HepG2 (cell line): ENCODE data around the gene HERC6. TPM values are rescaled to one million over a fixed set of nuclear protein-coding genes. Genes with fewer than 3 reads are reported as not detected.

Experiments
- ATF1 ChIP-seq: IDR thresholded peaks from 2 replicates; pipeline ENCODE4 v1.6.1; 2016; ENCODE audit warnings: mild to moderate bottlenecking, control low read depth
- ATF7 ChIP-seq, 2 experiments: fragments of 450-650 bp in 1 of 2; sonication (generic) in 1 of 2; formaldehyde crosslinking in 1 of 2; IDR thresholded peaks; 2 replicates each; pipeline versions ENCODE4 v1.4.0 to v1.6.1; 2016 to 2020; ENCODE audit warnings: antibody characterized with exemption in 1 of 2, mild to moderate bottlenecking in 1 of 2, missing genetic modification reagents in 1 of 2
- CAMTA2 ChIP-seq: sonication (generic); formaldehyde crosslinking; IDR thresholded peaks from 2 replicates; pipeline ENCODE4 v1.4.0; 2020; ENCODE audit warnings: mild to moderate bottlenecking, missing genetic modification reagents, borderline replicate concordance
- GATA4 ChIP-seq: sonication (generic); IDR thresholded peaks from 2 replicates; pipeline ENCODE4 v1.6.1; 2016; ENCODE audit warnings: antibody characterized with exemption, low read depth, borderline replicate concordance
- MEIS2 ChIP-seq: sonication (generic); formaldehyde crosslinking; IDR thresholded peaks from 2 replicates; pipeline ENCODE4 v1.9.0; 2021; ENCODE audit warnings: mild to moderate bottlenecking, missing genetic modification reagents
- YEATS2 ChIP-seq: sonication (generic); formaldehyde crosslinking; IDR thresholded peaks from 2 replicates; pipeline ENCODE4 v1.4.0; 2020; ENCODE audit warnings: missing genetic modification reagents, borderline replicate concordance
- ZNF30 ChIP-seq: sonication (generic); formaldehyde crosslinking; IDR thresholded peaks from 2 replicates; pipeline ENCODE4 v1.5.0; 2020; ENCODE audit warnings: mild to moderate bottlenecking, missing genetic modification reagents
- ZNF547 ChIP-seq: sonication (generic); formaldehyde crosslinking; IDR thresholded peaks from 2 replicates; pipeline ENCODE4 v1.5.1; 2020; ENCODE audit warnings: mild to moderate bottlenecking, missing genetic modification reagents
- ZNF558 ChIP-seq: sonication (generic); formaldehyde crosslinking; IDR thresholded peaks from 2 replicates; pipeline ENCODE4 v1.9.0; 2022; ENCODE audit warnings: mild to moderate bottlenecking, missing genetic modification reagents, borderline replicate concordance
- ZNF598 ChIP-seq: sonication (generic); formaldehyde crosslinking; IDR thresholded peaks from 2 replicates; pipeline ENCODE4 v1.5.1; 2020; ENCODE audit warnings: mild to moderate bottlenecking, missing genetic modification reagents, borderline replicate concordance
- ZNF790 ChIP-seq: sonication (generic); formaldehyde crosslinking; IDR thresholded peaks from 2 replicates; pipeline ENCODE4 v1.8.0; 2022; ENCODE audit warnings: missing genetic modification reagents, mild to moderate bottlenecking, borderline replicate concordance
- ZNF883 ChIP-seq: sonication (generic); formaldehyde crosslinking; IDR thresholded peaks from 2 replicates; pipeline ENCODE4 v1.5.1; 2020; ENCODE audit warnings: mild to moderate bottlenecking, missing genetic modification reagents; ENCODE audit errors: not compliant biosample characterization
- polyA plus RNA-seq, 8 experiments: library from polyadenylated mRNA; depleted of rRNA in 3 of 8; stranded (reverse) in 7 of 8; unstranded in 1 of 8; fragments of >200 nt; fragmentation: Illumina TruSeq in 4 of 8; extraction: Trizol in 4 of 8; gene quantifications; 2 replicates each; pipeline versions ENCODE4 v1.2.1 to v1.2.3, GENCODE V29; 2011 to 2016; ENCODE audit warnings: low read depth in 4 of 8, missing spikeins in 1 of 8, mixed read lengths in 1 of 8; ENCODE audit not compliant: insufficient read depth in 1 of 8
- total RNA-seq, 5 experiments: library from RNA; depleted of rRNA; stranded (reverse); fragments of >200 nt; fragmentation: Illumina TruSeq; extraction: Trizol; gene quantifications; 2 replicates each; pipeline ENCODE4 v1.2.3, GENCODE V29; 2016; ENCODE audit warnings: low read depth in 1 of 5
- TF ChIP-seq, protein P1 (sequence below): sonication (generic); formaldehyde crosslinking; IDR thresholded peaks from 2 replicates; pipeline ENCODE4 v1.4.0; 2020; ENCODE audit warnings: mild to moderate bottlenecking, missing genetic modification reagents, borderline replicate concordance
- TF ChIP-seq, protein P2 (sequence below): sonication (generic); formaldehyde crosslinking; IDR thresholded peaks from 2 replicates; pipeline ENCODE4 v1.4.0; 2020; ENCODE audit warnings: missing genetic modification reagents
- TF ChIP-seq, protein P3 (sequence below): sonication (generic); formaldehyde crosslinking; IDR thresholded peaks from 2 replicates; pipeline ENCODE4 v1.8.1; 2023; ENCODE audit warnings: missing genetic modification reagents, inconsistent platforms, borderline replicate concordance
- TF ChIP-seq, protein P4 (sequence below): sonication (generic); formaldehyde crosslinking; IDR thresholded peaks from 2 replicates; pipeline ENCODE4 v1.5.0; 2020; ENCODE audit warnings: missing genetic modification reagents

HERC6 gene
- total and polyA plus RNA-seq, 2 of the 13 experiments (the other 11 are each of a cell fraction or from before 2014, with no cell fraction given) = 0.50 to 2.0 TPM

DNA sequence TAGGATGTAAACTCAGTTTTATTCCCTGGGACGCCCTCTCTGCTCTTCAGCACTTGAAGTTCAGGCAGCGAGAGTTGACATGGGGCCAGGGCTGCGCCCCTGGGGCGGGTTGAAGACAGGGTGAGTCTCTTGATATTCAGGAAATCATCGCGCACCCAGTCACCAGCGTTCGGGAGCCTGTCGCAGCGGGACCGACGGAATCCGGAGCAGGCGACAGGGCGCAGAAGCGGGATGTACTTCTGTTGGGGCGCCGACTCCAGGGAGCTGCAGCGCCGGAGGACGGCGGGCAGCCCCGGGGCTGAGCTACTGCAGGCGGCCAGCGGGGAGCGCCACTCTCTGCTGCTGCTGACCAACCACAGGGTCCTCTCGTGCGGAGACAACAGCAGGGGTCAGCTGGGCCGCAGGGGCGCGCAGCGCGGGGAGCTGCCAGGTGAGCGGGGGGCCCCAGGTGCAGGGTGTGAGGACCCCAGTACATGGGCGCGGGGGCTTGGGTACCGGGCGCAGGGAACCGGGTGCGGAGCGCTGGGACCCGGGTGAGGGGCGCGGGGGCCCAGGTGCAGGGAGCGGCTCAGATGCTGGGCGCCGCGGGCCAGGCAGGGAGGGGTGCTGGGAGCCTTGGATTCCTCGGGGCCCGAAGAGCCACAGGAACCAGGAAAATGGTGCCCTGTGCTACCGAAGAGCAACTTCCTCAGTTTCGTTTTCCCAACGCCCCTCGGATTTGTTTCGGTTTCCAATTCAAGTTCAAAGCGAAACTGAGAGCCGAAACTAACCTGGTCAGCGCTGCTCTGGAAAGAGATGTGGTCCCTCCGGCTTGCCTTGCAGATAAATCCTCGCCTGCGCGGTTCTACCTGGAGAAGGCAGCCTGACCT is at the start of gene HERC6 (continued):
- TF ChIP-seq, protein P1, sequence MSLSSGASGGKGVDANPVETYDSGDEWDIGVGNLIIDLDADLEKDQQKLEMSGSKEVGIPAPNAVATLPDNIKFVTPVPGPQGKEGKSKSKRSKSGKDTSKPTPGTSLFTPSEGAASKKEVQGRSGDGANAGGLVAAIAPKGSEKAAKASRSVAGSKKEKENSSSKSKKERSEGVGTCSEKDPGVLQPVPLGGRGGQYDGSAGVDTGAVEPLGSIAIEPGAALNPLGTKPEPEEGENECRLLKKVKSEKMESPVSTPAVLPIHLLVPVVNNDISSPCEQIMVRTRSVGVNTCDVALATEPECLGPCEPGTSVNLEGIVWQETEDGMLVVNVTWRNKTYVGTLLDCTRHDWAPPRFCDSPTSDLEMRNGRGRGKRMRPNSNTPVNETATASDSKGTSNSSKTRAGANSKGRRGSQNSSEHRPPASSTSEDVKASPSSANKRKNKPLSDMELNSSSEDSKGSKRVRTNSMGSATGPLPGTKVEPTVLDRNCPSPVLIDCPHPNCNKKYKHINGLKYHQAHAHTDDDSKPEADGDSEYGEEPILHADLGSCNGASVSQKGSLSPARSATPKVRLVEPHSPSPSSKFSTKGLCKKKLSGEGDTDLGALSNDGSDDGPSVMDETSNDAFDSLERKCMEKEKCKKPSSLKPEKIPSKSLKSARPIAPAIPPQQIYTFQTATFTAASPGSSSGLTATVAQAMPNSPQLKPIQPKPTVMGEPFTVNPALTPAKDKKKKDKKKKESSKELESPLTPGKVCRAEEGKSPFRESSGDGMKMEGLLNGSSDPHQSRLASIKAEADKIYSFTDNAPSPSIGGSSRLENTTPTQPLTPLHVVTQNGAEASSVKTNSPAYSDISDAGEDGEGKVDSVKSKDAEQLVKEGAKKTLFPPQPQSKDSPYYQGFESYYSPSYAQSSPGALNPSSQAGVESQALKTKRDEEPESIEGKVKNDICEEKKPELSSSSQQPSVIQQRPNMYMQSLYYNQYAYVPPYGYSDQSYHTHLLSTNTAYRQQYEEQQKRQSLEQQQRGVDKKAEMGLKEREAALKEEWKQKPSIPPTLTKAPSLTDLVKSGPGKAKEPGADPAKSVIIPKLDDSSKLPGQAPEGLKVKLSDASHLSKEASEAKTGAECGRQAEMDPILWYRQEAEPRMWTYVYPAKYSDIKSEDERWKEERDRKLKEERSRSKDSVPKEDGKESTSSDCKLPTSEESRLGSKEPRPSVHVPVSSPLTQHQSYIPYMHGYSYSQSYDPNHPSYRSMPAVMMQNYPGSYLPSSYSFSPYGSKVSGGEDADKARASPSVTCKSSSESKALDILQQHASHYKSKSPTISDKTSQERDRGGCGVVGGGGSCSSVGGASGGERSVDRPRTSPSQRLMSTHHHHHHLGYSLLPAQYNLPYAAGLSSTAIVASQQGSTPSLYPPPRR (CRISPR knock-in tag) = 0 out of 2 replicates have a peak, but pooled peaks have one; percentile 17
- peak; percentile 50; the same call in 1 of the 2 replicates for TF ChIP-seq ZNF30
- peak; percentile 41; the same call in 1 of the 2 replicates for TF ChIP-seq ZNF547 (CRISPR knock-in tag)
- peak; percentile 21 for TF ChIP-seq ZNF883 (CRISPR knock-in tag)
- no peak for TF ChIP-seq CAMTA2 (CRISPR knock-in tag)
- peak; percentile 65; the same call in 1 of the 2 replicates for TF ChIP-seq ZNF790 (CRISPR knock-in tag)
- TF ChIP-seq ATF1 = no peak
- TF ChIP-seq, protein P2, sequence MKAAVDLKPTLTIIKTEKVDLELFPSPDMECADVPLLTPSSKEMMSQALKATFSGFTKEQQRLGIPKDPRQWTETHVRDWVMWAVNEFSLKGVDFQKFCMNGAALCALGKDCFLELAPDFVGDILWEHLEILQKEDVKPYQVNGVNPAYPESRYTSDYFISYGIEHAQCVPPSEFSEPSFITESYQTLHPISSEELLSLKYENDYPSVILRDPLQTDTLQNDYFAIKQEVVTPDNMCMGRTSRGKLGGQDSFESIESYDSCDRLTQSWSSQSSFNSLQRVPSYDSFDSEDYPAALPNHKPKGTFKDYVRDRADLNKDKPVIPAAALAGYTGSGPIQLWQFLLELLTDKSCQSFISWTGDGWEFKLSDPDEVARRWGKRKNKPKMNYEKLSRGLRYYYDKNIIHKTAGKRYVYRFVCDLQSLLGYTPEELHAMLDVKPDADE (CRISPR knock-in tag) = no peak
- TF ChIP-seq, protein P3, sequence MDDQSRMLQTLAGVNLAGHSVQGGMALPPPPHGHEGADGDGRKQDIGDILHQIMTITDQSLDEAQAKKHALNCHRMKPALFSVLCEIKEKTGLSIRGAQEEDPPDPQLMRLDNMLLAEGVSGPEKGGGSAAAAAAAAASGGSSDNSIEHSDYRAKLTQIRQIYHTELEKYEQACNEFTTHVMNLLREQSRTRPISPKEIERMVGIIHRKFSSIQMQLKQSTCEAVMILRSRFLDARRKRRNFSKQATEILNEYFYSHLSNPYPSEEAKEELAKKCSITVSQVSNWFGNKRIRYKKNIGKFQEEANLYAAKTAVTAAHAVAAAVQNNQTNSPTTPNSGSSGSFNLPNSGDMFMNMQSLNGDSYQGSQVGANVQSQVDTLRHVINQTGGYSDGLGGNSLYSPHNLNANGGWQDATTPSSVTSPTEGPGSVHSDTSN = no peak
- peak; percentile 70; the same call in 1 of the 2 replicates for TF ChIP-seq ZNF598
- no peak for TF ChIP-seq GATA4
- TF ChIP-seq YEATS2 = no peak
- no peak for TF ChIP-seq ATF7 (IDR thresholded peaks at IDR 0.05)
- TF ChIP-seq ATF7 (CRISPR knock-in tag; IDR thresholded peaks at IDR 0.05) = no peak
- TF ChIP-seq ZNF558 = no peak
- peak; percentile 22; the same call in 1 of the 2 replicates for TF ChIP-seq MEIS2 (CRISPR knock-in tag)
- TF ChIP-seq, protein P4, sequence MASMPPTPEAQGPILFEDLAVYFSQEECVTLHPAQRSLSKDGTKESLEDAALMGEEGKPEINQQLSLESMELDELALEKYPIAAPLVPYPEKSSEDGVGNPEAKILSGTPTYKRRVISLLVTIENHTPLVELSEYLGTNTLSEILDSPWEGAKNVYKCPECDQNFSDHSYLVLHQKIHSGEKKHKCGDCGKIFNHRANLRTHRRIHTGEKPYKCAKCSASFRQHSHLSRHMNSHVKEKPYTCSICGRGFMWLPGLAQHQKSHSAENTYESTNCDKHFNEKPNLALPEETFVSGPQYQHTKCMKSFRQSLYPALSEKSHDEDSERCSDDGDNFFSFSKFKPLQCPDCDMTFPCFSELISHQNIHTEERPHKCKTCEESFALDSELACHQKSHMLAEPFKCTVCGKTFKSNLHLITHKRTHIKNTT (CRISPR knock-in tag) = no peak
